Muscle layer of duodenum (tissue), 2 donors: Measurements from ENCODE around the gene CHCT1.

Source experiments
- H3K27ac ChIP-seq: one replicate; pipeline ENCODE4 v1.7.0; 2013; ENCODE audit warnings: mild to moderate bottlenecking, low read length
- H3K27me3 ChIP-seq: one replicate; pipeline ENCODE4 v1.7.0; 2013; ENCODE audit warnings: low read depth, mild to moderate bottlenecking, control low read depth, low read length
- H3K36me3 ChIP-seq, 2 donors: one replicate each; pipeline ENCODE4 v1.7.0; 2013; ENCODE audit warnings: low read length in 2 of 2, control low read depth in 1 of 2, mild to moderate bottlenecking in 1 of 2; ENCODE audit not compliant: insufficient read depth in 2 of 2, control insufficient read depth in 1 of 2
- H3K4me1 ChIP-seq, 2 donors: one replicate each; pipeline ENCODE4 v1.7.0; 2013; ENCODE audit warnings: low read length in 2 of 2, mild to moderate bottlenecking in 2 of 2, control low read depth in 1 of 2, moderate library complexity in 1 of 2; ENCODE audit not compliant: insufficient read depth in 2 of 2, control insufficient read depth in 1 of 2
- H3K4me3 ChIP-seq, 2 donors: one replicate each; pipeline ENCODE4 v1.7.0; 2013; ENCODE audit warnings: low read length in 2 of 2, low read depth in 1 of 2, mild to moderate bottlenecking in 1 of 2
- H3K9me3 ChIP-seq, 2 donors: one replicate each; pipeline ENCODE4 v1.7.0; 2013; ENCODE audit warnings: low read length in 2 of 2, control low read depth in 1 of 2, mild to moderate bottlenecking in 1 of 2; ENCODE audit not compliant: control insufficient read depth in 1 of 2
- donor health status: healthy.

The CHCT1 gene

DNA sequence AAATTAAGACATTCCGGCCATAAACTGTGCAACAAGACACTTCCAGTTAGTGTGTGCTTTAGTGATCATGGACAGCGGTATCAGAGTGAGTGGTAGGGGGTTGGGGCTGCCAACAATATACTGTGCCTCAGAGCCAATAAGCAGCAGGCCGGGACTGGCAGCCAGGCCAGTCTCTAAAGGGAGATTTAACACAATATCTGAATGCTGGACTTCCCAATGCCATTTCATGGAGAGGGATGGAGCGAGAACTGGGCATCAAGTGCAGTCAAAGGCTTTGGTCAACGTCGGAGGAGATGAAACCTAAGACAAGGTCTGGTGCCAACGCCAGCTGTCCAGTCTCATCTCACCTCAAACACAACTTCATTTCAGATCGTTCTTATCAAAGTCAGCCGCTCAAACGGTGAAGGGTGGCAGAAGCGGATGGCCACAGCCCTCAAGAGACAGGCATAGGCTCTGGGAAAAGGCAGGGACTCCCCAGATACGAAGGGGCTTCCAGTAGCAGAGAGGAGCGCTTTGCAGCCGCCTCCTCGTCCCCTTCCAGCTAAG, 31.3 kb upstream of the CHCT1 start:
- H3K36me3 ChIP-seq = peaks cover 0 to 11% of the 10 kb centered on the region in 2 donors
- H3K27me3 ChIP-seq = no peaks in the 10 kb centered on the region
- peak overlapping the region; percentile 99 for H3K27ac ChIP-seq
- H3K9me3 ChIP-seq = no peaks in the 10 kb centered on the region
- H3K4me3 ChIP-seq = peak overlapping the region; percentile 74 to 94
- H3K4me1 ChIP-seq = peaks cover 0 to 36% of the 10 kb centered on the region in 2 donors

DNA sequence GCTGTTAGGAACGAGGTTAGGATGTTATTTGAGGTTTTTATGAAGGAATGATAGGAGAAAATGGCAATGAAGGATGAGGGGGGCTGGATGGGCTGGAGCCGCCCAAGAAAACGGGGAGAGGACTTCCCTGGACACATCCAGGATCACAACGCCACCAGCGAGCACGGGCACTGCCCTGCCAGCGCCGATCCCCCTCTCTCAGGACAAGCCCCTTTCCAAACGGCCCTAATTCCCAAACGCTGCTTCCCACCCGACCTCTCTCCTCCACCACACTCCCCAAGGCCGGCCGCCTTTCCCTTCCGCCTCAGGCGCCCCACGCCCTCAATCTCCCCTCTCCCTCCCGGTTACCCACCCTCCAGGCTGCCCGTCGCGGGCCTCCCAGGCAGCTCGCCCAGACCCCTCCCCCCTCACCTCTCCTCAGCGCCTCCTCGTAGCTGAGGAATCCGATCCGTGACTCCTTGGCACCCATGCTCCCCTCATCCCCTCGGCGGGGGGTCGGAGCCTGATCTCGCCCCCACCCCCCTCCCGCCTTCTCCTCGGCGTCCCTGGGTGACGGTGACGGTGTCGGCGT, 30.7 kb upstream of the CHCT1 start:
- Histone ChIP-seq H3K4me1 (peaks cover 0 to 31% of the 10 kb centered on the region in 2 donors), H3K9me3 (no peaks in the 10 kb centered on the region), H3K36me3 (peaks cover 0 to 11% of the 10 kb centered on the region in 2 donors), H3K27me3 (no peaks in the 10 kb centered on the region), H3K27ac (peak overlapping the region; percentile 99), H3K4me3 (peak overlapping the region; percentile 74 to 94)

DNA sequence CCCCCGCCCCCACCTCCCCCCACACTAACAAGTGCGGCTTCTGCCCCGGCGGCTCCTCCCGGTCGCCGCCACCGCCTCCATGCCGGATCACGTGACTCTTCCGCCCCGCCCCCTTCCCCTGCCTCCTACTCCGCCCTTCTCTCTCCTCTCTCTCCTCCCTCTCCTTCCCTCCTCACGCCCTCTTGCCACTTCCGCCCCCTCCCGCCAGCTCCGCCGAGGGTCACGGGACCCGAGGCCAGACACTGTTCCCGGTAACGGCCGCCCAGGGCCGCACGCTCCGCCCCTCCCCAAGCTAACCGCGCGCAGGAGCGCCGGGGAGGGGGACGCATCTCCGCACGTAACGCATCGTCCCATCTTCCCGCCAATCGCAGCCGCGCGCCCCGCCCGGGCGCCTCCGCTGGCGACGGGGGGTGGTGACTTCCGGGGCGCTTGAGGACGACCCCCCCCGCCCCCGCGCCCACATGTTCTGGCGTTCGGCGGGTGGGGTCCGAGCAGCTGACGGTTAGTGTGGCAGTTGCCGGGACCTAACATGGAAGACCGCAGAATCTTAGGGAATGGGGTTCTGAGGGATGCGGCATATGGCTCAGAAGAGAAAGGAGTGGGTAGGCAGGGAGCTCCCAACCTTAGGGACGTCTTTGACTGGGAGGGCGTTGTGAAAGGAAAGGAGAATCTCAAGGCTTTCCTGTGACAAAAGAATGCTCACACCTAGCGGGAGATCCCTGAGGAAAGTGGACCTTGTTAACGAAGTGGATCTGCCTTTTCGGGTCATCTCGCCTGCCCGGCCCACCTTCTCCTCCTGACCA, 30.0 kb upstream of the CHCT1 start, which contains the start of gene USP32:
USP32 (minus strand) TSS at position 92 of the 803 bp plus-strand sequence. CDS start 194 bp downstream, outside the sequence.
- Histone ChIP-seq H3K4me1 (peaks cover 0 to 25% of the 10 kb centered on the region in 2 donors), H3K36me3 (peaks cover 0 to 11% of the 10 kb centered on the region in 2 donors), H3K27me3 (no peaks in the 10 kb centered on the region), H3K4me3 (peak within 1 kb of the TSS; percentile 74 to 94), H3K27ac (peak within 1 kb of the TSS; percentile 99), H3K9me3 (no peaks in the 10 kb centered on the region)

DNA sequence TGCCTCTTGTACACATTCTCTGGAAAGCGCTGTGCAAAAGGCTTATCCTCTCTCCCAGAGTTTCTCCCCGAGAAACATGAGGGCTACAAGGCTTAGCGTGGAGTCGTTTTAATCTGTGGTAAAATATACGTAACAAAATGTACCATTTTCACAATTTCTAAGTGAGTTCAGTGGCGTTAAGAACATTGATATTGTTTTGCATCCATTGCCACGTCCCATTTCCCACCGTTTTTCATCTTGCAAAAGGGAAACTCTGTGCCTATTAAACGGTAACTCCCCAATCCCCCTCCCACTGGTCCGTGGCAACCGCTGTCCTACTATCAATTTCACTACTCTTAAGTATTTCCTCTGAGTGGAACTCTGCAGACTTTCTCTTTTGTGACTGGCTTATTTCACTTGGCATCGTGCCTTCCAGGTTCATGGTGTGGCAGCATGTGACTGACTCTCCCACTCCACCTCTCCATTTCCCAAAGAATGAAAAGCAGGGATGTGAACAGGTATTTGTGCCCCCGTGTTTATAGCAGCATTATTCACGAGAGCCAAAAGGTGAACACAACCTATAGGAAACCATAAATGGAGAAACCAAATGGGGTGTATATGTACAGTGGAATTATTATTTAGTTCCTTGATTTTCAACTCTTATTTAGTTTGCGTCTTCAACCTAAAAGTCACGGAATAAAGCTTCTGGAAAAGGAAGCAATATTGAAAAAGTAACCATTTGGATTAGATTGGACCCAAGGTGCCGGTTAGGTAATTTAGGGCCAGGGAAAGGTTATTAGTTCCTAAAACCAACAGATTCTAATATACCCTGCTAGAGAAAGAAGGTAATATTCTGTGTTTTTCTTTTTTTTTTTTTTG, 29.2 kb upstream of the CHCT1 start:
- Histone ChIP-seq H3K4me3 (peak overlapping the region; percentile 74 to 94), H3K4me1 (peaks cover 0 to 25% of the 10 kb centered on the region in 2 donors), H3K36me3 (peaks cover 0 to 11% of the 10 kb centered on the region in 2 donors), H3K27ac (peak overlapping the region; percentile 99), H3K27me3 (no peaks in the 10 kb centered on the region), H3K9me3 (no peaks in the 10 kb centered on the region)

DNA sequence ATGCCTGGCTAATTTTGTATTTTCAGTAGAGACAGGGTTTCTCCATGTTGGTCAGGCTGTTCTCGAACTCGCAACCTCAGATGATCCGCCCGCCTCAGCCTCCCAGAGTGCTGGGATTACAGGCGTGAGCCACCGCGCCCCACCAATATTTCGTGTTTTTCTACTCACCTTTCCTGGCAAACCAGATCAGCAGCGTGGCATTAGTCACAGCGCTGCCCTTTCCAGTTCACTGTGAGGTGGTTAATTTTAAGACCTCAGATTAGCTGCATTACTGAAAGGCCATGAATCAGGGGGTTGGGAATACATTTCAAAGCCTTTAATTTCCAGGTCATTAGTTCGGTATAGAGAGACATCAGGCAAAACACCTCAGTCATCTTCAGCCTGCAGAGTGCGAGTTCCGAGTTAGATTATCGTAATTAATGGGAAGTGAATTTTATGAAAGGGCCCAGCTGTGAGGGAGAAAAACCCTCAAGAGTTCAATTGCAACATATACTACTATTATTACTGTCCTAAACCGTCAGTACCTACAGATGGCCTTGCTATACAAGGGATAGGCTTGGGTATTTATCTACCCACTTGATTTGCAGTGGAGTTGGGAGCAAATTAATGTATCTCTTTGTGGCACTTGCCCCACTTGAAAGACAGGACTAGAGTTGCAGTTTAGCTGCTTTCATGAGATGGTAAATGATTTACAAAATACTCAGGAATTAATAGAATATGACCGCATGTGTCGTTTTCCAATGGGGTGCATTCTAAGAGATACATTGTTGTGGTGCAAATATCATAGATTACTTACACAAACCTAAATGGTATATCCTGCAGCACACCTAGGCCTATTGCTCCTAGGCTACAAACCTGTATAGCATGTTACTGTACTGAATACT, 28.2 kb upstream of the CHCT1 start:
- Histone ChIP-seq H3K4me3 (no peak overlapping the region), H3K27me3 (no peaks in the 10 kb centered on the region), H3K36me3 (peaks cover 0 to 11% of the 10 kb centered on the region in 2 donors), H3K9me3 (no peaks in the 10 kb centered on the region), H3K27ac (no peak overlapping the region), H3K4me1 (peaks cover 0 to 17% of the 10 kb centered on the region in 2 donors)

DNA sequence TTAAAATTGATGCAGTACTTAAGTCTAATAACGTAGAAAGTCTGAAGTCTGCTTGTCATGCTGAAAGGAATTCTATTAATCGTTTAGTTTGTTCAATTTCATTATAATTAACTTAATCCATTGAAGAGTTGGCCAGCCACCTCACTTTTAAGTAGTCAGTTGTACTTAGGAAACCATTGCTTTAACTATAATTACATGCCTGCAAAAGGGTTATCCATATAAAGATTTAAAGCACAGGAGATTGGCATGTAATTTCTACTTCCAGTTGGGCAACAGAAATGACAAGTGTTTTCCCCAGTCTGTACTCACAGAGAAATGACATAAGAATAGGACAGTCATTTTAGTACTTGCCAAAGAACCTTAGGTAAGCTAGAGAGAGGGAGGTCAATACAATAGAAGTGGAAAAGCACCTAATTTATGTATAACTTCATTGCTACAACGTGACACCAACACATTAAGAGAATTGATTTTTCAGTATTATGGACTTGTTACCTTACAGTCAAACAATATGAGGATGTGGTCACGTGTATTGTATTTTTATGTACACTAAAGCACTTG, 26.7 kb upstream of the CHCT1 start:
- Histone ChIP-seq H3K4me3 (no peak overlapping the region), H3K9me3 (no peaks in the 10 kb centered on the region), H3K27ac (no peak overlapping the region), H3K27me3 (no peaks in the 10 kb centered on the region), H3K36me3 (peaks cover 0 to 11% of the 10 kb centered on the region in 2 donors), H3K4me1 (peaks cover 0 to 4% of the 10 kb centered on the region in 2 donors)

DNA sequence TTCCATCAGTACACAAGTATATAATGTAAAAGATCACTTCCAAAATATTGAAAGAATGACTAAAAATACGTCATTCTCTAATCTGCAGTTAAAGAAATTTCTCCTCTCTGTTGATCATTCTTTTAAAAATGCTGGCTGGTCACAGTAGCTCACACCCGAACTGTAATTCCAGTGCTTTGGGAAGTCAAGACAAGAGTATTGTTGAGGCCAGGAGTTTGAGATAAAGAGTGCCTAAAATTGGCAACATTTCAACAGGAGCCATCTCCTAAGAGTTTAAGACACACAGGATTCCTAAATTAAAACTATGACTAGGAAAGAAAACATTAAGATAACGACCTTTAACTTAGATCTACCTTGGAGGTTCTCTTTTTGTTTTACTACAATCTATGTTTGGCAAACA, 25.9 kb upstream of the CHCT1 start:
- H3K36me3 ChIP-seq = peaks cover 0 to 8% of the 10 kb centered on the region in 2 donors
- no peak overlapping the region for H3K4me3 ChIP-seq
- no peaks in the 10 kb centered on the region for H3K27me3 ChIP-seq
- no peaks in the 10 kb centered on the region for H3K4me1 ChIP-seq
- no peak overlapping the region for H3K27ac ChIP-seq
- no peaks in the 10 kb centered on the region for H3K9me3 ChIP-seq

DNA sequence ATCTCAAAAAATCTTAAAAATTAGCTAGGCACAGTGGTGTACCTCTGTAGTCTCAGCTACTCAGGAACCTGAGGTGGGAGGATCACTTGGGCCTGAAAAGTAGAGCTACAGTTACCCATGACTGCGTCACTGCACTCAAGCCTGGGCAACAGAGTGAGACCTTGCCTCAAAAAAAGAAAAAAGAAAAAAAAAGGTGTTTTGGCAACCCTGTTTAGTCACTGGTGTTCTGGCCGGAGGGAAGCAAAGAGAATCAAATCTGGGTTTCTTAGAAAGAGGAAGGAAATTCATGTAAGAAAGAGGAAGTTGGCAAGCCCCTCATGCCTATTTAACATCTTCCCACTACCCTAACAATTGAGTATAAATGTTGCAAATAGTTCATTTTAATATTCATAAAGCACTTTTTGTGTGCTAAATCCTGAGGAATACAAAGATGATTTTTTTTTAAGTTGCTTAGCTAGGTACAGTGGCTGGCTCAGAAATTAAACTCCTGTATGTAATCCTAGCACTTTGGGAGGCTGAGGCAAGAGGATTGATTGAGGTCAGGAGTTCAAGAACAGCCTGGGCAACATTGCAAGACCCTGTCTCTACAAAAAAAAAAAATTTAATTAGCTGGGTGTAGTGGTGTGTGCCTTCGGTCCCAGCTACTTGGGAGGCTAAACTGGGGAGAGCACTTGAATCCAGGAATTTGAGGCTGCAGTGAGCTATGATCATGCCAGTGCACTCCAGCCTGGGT, 23.9 kb upstream of the CHCT1 start:
- Histone ChIP-seq H3K4me1 (no peaks in the 10 kb centered on the region), H3K27ac (no peak overlapping the region), H3K27me3 (no peaks in the 10 kb centered on the region), H3K9me3 (no peaks in the 10 kb centered on the region), H3K36me3 (no peaks in the 10 kb centered on the region), H3K4me3 (no peak overlapping the region)

DNA sequence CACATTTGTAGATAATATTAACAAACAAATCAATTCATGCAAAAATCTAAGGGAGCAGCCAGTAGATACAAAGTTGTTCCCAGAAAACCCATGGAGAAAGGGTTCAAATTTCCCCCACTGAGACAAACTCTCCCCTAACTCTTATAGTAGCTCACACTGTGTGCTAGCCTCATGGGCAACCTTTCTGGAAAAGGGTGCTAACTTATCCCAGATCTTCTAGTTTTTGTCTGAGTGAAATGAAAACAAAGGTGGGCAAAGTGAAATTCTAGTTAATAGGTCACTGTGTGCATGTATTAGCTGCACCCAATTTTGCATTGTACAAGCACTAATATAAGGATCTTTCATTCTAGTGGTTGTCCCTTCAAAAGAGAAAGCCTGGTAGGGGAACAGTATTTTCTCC, 20.5 kb upstream of the CHCT1 start:
- Histone ChIP-seq H3K36me3 (no peaks in the 10 kb centered on the region), H3K4me1 (no peaks in the 10 kb centered on the region), H3K27ac (no peak overlapping the region), H3K27me3 (no peaks in the 10 kb centered on the region), H3K9me3 (no peaks in the 10 kb centered on the region), H3K4me3 (no peak overlapping the region)

DNA sequence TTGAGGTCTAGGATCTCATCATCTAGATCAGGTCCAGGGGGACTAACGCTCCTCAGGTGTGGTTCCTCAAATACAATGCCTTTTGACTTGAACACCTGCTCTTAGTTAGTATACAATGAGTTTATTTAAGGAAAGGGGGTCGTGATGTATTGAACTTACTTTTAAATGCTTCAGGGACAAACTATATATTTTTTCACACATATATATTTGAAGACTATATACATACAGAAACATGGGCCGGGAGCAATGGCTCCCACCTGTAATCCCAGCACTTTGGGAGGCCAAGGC, 18.8 kb upstream of the CHCT1 start:
- Histone ChIP-seq H3K36me3 (no peaks in the 10 kb centered on the region), H3K4me3 (no peak overlapping the region), H3K4me1 (no peaks in the 10 kb centered on the region), H3K27me3 (no peaks in the 10 kb centered on the region), H3K9me3 (no peaks in the 10 kb centered on the region), H3K27ac (no peak overlapping the region)
